Liver (tissue), 3 donors: ENCODE results near the gene ERP27.

Source experiments
- HNF4A ChIP-seq, 2 donors: conservative IDR thresholded peaks; 2 replicates each; pipeline ENCODE4 v1.6.1; 2016; ENCODE audit warnings: antibody characterized with exemption in 2 of 2, mild to moderate bottlenecking in 2 of 2
- RAD21 ChIP-seq, 2 donors: IDR thresholded peaks; 2 replicates each; pipeline ENCODE4 v1.6.1; 2016; ENCODE audit warnings: antibody characterized with exemption in 2 of 2, mild to moderate bottlenecking in 2 of 2
- SP1 ChIP-seq: IDR thresholded peaks from 2 replicates; pipeline ENCODE4 v1.6.1; 2018; ENCODE audit warnings: antibody characterized with exemption, mild to moderate bottlenecking
- TF ChIP-seq, protein P1 (sequence below): fragments of 150-350 bp; IDR thresholded peaks from 2 replicates; pipeline ENCODE4 v1.5.1; 2017; ENCODE audit warnings: improper control_type of control experiment, low read depth, low read length; ENCODE audit not compliant: missing input control
- TF ChIP-seq, protein P2 (sequence below): IDR thresholded peaks from 2 replicates; pipeline ENCODE4 v1.6.1; 2016; ENCODE audit warnings: antibody characterized with exemption
- donor health status: healthy.
- donor health status: healthy.

DNA sequence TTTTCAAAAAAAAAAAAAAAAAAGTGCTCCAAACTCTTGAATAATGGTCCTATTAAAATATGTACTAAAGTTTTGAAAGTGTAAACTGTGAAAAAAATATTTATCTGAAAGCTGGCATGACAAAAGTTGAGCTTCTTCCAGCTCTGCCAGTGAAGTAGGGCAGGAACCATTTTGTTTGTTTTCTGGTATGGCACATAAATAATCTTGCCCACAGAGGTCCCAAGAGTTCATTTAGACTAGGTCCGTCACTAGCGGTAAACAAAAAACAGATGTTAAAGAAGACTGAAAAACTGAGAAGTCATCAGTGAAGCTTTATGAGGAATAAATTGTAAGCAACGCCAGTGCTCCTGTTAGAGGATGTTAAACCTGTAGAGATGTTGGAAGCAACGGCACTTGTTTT lies 7.0 kb downstream of the ERP27 start:
- TF ChIP-seq HNF4A (conservative IDR thresholded peaks at IDR 0.05): no peak
- TF ChIP-seq, protein P1, sequence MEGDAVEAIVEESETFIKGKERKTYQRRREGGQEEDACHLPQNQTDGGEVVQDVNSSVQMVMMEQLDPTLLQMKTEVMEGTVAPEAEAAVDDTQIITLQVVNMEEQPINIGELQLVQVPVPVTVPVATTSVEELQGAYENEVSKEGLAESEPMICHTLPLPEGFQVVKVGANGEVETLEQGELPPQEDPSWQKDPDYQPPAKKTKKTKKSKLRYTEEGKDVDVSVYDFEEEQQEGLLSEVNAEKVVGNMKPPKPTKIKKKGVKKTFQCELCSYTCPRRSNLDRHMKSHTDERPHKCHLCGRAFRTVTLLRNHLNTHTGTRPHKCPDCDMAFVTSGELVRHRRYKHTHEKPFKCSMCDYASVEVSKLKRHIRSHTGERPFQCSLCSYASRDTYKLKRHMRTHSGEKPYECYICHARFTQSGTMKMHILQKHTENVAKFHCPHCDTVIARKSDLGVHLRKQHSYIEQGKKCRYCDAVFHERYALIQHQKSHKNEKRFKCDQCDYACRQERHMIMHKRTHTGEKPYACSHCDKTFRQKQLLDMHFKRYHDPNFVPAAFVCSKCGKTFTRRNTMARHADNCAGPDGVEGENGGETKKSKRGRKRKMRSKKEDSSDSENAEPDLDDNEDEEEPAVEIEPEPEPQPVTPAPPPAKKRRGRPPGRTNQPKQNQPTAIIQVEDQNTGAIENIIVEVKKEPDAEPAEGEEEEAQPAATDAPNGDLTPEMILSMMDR: no peak
- no peak for TF ChIP-seq RAD21 (IDR thresholded peaks at IDR 0.05)
- no peak for TF ChIP-seq SP1
- TF ChIP-seq, protein P2, sequence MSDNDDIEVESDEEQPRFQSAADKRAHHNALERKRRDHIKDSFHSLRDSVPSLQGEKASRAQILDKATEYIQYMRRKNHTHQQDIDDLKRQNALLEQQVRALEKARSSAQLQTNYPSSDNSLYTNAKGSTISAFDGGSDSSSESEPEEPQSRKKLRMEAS: no peak
